Measurements from ENCODE around the gene SLC27A1. TPM values are rescaled to one million over a fixed set of nuclear protein-coding genes. Genes with fewer than 3 reads are reported as not detected.

The SLC27A1 gene
- total and polyA plus RNA-seq, 2 experiments from 2014 or later = 3.5 to 11.6 TPM

GRCh38 chr19:17553256-17553655 is 82.9 kb downstream of the SLC27A1 start (continued):
- no peak for TF ChIP-seq REST (IDR thresholded peaks at IDR 0.05; ENCODE audit: unreplicated experiment)
- no peak for TF ChIP-seq CREB1 (CRISPR knock-in tag; IDR thresholded peaks at IDR 0.05; ENCODE audit: low read depth)

- H3K4me2 ChIP-seq = peak overlapping the region; percentile 75
- peaks cover 4% of the 10 kb centered on the region; the same call in 1 of the 2 replicates for H3K27me3 ChIP-seq (ENCODE audit: insufficient read depth)
- peak overlapping the region; percentile 95 for H2AFZ ChIP-seq
- H3K4me1 Mint-ChIP-seq = peaks cover 8% of the 10 kb centered on the region; the same call in 2 of the 3 replicates
- H3K27me3 Mint-ChIP-seq (ENCODE audit: insufficient read depth, low read depth, poor library complexity) = peaks cover 5% of the 10 kb centered on the region
- no peaks in the 10 kb centered on the region; the same call in 1 of the 2 replicates for H4K20me1 ChIP-seq (replicated peaks; ENCODE audit: insufficient read depth)
- H3F3A ChIP-seq (replicated peaks; ENCODE audit: low read depth) = peaks cover 13% of the 10 kb centered on the region; the same call in 1 of the 2 replicates
- no peak overlapping the region for H3K27ac Mint-ChIP-seq
- no peaks in the 10 kb centered on the region for H3K36me3 ChIP-seq (ENCODE audit: insufficient read depth)
- H3K36me3 Mint-ChIP-seq (ENCODE audit: low read depth) = peaks cover 8% of the 10 kb centered on the region
- peak overlapping the region; percentile 78 for H3K4me3 Mint-ChIP-seq
- ATAC-seq (no peak), DNase-seq (ENCODE audit: low spot score) (no peak)
- 0 out of 2 replicates have a peak, but pooled peaks cover 3% of the 10 kb centered on the region for H3K4me1 ChIP-seq (ENCODE audit: insufficient read depth)
- H3K79me2 ChIP-seq (replicated peaks; ENCODE audit: insufficient read depth) = no peaks in the 10 kb centered on the region
- no peak for TF ChIP-seq POLR2AphosphoS5 (IDR thresholded peaks at IDR 0.05; ENCODE audit: low read depth)
- H3K9me3 Mint-ChIP-seq = no peaks in the 10 kb centered on the region
- H3K4me3 ChIP-seq = peak overlapping the region; percentile 77
- H3K27ac ChIP-seq (ENCODE audit: low read depth) = no peak overlapping the region
- no peaks in the 10 kb centered on the region; the same call in 1 of the 2 replicates for H3K9me2 ChIP-seq (ENCODE audit: insufficient read depth)
These were observed 84.7 kb downstream of the SLC27A1 start for GRCh38 chr19:17554968-17555479.

- no peaks in the 10 kb centered on the region for H3K79me2 ChIP-seq (replicated peaks; ENCODE audit: insufficient read depth)
- H3K27ac ChIP-seq (ENCODE audit: low read depth) = no peak within 1 kb of the TSS
- H3K4me3 ChIP-seq = peak within 1 kb of the TSS; percentile 77
- peaks cover 13% of the 10 kb centered on the region; the same call in 1 of the 2 replicates for H3F3A ChIP-seq (replicated peaks; ENCODE audit: low read depth)
- Mint-ChIP-seq H3K27ac (no peak within 1 kb of the TSS), H3K27me3 (ENCODE audit: insufficient read depth, low read depth, poor library complexity) (peaks cover 5% of the 10 kb centered on the region), H3K4me3 (peak within 1 kb of the TSS; percentile 78), H3K4me1 (peaks cover 8% of the 10 kb centered on the region; the same call in 2 of the 3 replicates), H3K9me3 (no peaks in the 10 kb centered on the region), H3K36me3 (ENCODE audit: low read depth) (peaks cover 12% of the 10 kb centered on the region)
- peak within 1 kb of the TSS; percentile 88 for H3K4me2 ChIP-seq
- no peaks in the 10 kb centered on the region; the same call in 1 of the 2 replicates for H4K20me1 ChIP-seq (replicated peaks; ENCODE audit: insufficient read depth)
- H3K36me3 ChIP-seq (ENCODE audit: insufficient read depth) = no peaks in the 10 kb centered on the region
- no peaks in the 10 kb centered on the region for H3K9me2 ChIP-seq (ENCODE audit: insufficient read depth)
- peak within 1 kb of the TSS; percentile 95 for H2AFZ ChIP-seq
- ATAC-seq (peak; percentile 96), DNase-seq (ENCODE audit: low spot score) (peak; percentile 100)
- 0 out of 2 replicates have a peak, but pooled peaks cover 3% of the 10 kb centered on the region for H3K4me1 ChIP-seq (ENCODE audit: insufficient read depth)
- peaks cover 4% of the 10 kb centered on the region; the same call in 1 of the 2 replicates for H3K27me3 ChIP-seq (ENCODE audit: insufficient read depth)
- TF ChIP-seq ZNF462 (CRISPR knock-in tag; IDR thresholded peaks at IDR 0.05) (no peak), REST (IDR thresholded peaks at IDR 0.05; ENCODE audit: unreplicated experiment) (no peak), NANOG (IDR thresholded peaks at IDR 0.05; ENCODE audit: borderline replicate concordance) (no peak)
These were observed 85.2 kb downstream of the SLC27A1 start, which contains the start of gene COLGALT1 for GRCh38 chr19:17555480-17555928. TSS of gene COLGALT1 (plus strand) at chr19:17555649. CDS start at chr19:17555714, 65 bp downstream.
